T-cell (primary cell): Measurements from ENCODE around the gene WDR37. TPM values are rescaled to one million over a fixed set of nuclear protein-coding genes. Genes with fewer than 3 reads are reported as not detected.
A peak's percentile ranks its signal among the peaks of the same experiment; 100 is the strongest.
"Not testable (repeated sequence)": the region's sequence is repeated elsewhere in the genome, so short reads cannot be mapped to it uniquely, and the experiment has no call there.

Experiments
- ATAC-seq, 4 experiments: fragments of 200-7000 bp in 3 of 4; fragments of 150-1000 bp in 1 of 4; cut with Tn5 transposase; replicated peaks in 1 of 4; 1 replicate in 3 of 4; 2 replicates in 1 of 4; pipeline ENCODE4 v1.10.0; 2021; ENCODE audit warnings: moderate library complexity in 3 of 4, mild to moderate bottlenecking in 2 of 4, moderate number of reproducible peaks in 1 of 4
- CTCF ChIA-PET, 2 donors: fragments of 300-600 bp; sonication (Branson Sonifier 250); formaldehyde crosslinking; loops; one replicate each; lab custom pipeline; 2022; ENCODE audit warnings: antibody characterized with exemption in 2 of 2; lab: Charles Lee
- POLR2A ChIA-PET, 2 donors: fragments of 300-600 bp; sonication (Branson Sonifier 250); formaldehyde crosslinking; loops; one replicate each; lab custom pipeline; 2022; ENCODE audit warnings: antibody characterized with exemption in 2 of 2; lab: Charles Lee
- DNase-seq, 35 experiments: peaks; one replicate each; pipeline versions ENCODE4 v3.0.0 to v3.0.0-alpha.2; 2013 to 2023
- H3K27ac ChIP-seq: one replicate; pipeline ENCODE4 v1.5.1; 2013; ENCODE audit warnings: low read length
- H3K27me3 ChIP-seq, 2 experiments: replicated peaks in 1 of 2; 1 replicate in 1 of 2; 2 replicates in 1 of 2; pipeline versions ENCODE4 v1.6.1 to v1.7.0; 2013; ENCODE audit warnings: low read length in 1 of 2, mixed read lengths in 1 of 2; ENCODE audit not compliant: control insufficient read depth in 2 of 2, insufficient read depth in 2 of 2; ENCODE audit errors: extremely low read depth in 1 of 2
- H3K36me3 ChIP-seq, 2 donors: 1 replicate in 1 of 2; 2 replicates in 1 of 2; pipeline versions ENCODE4 v1.6.1 to v1.7.0; 2013; ENCODE audit warnings: low read length in 1 of 2; ENCODE audit not compliant: control insufficient read depth in 2 of 2, insufficient read depth in 1 of 2; ENCODE audit errors: extremely low read depth in 1 of 2
- H3K4me1 ChIP-seq, 2 experiments: 1 replicate in 1 of 2; 2 replicates in 1 of 2; pipeline versions ENCODE4 v1.6.1 to v1.7.0; 2013; ENCODE audit warnings: low read length in 2 of 2, mixed read lengths in 1 of 2; ENCODE audit not compliant: insufficient read depth in 2 of 2, control insufficient read depth in 1 of 2; ENCODE audit errors: extremely low read depth in 1 of 2
- H3K4me3 ChIP-seq, 2 donors: 1 replicate in 1 of 2; 2 replicates in 1 of 2; pipeline versions ENCODE4 v1.5.1 to v1.7.0; 2013; ENCODE audit warnings: mild to moderate bottlenecking in 2 of 2, low read length in 1 of 2, moderate library complexity in 1 of 2; ENCODE audit not compliant: control insufficient read depth in 1 of 2; ENCODE audit errors: extremely low read depth in 1 of 2
- H3K9me3 ChIP-seq: 2 replicates; pipeline ENCODE4 v1.7.0; 2013
- H3K27ac Mint-ChIP-seq, 2 donors: one replicate each; pipeline ENCODE4 v1.8.0; 2020 to 2021; ENCODE audit warnings: mild to moderate bottlenecking in 2 of 2, mixed read lengths in 2 of 2
- H3K27me3 Mint-ChIP-seq, 2 donors: one replicate each; pipeline ENCODE4 v1.8.0; 2021 to 2022; ENCODE audit warnings: mixed read lengths in 2 of 2
- H3K36me3 Mint-ChIP-seq: one replicate; pipeline ENCODE4 v1.8.0; 2021; ENCODE audit warnings: mixed read lengths
- H3K4me1 Mint-ChIP-seq, 3 donors: one replicate each; pipeline ENCODE4 v1.8.0; 2020 to 2022; ENCODE audit warnings: mixed read lengths in 3 of 3, mild to moderate bottlenecking in 1 of 3
- H3K4me3 Mint-ChIP-seq, 3 donors: one replicate each; pipeline ENCODE4 v1.8.0; 2020 to 2022; ENCODE audit warnings: mild to moderate bottlenecking in 3 of 3, mixed read lengths in 3 of 3, moderate library complexity in 3 of 3
- H3K9me3 Mint-ChIP-seq, 3 donors: one replicate each; pipeline ENCODE4 v1.8.0; 2020 to 2022; ENCODE audit warnings: mixed read lengths in 3 of 3
- WGBS: methylation state at CpG from one replicate; pipeline ENCODE4 v1.1.5; 2013; ENCODE audit warnings: missing lambda C conversion rate; ENCODE audit not compliant: insufficient coverage; 5-methylcytosine and 5-hydroxymethylcytosine counted together
- total RNA-seq, 35 experiments: library from RNA in 6 of 35; stranded (reverse) in 6 of 35; fragments of 120-200 nt in 1 of 35; gene quantifications; one replicate each; pipeline versions ENCODE4 v1.2.1 to v1.2.4 and lab custom pipeline; 2013 to 2026

The WDR37 gene
- total RNA-seq, 5 donors from 2014 or later (not counting 1 experiment from before 2014, with no cell fraction given), result 34.6 to 40.4 (median 37.3) TPM

DNA sequence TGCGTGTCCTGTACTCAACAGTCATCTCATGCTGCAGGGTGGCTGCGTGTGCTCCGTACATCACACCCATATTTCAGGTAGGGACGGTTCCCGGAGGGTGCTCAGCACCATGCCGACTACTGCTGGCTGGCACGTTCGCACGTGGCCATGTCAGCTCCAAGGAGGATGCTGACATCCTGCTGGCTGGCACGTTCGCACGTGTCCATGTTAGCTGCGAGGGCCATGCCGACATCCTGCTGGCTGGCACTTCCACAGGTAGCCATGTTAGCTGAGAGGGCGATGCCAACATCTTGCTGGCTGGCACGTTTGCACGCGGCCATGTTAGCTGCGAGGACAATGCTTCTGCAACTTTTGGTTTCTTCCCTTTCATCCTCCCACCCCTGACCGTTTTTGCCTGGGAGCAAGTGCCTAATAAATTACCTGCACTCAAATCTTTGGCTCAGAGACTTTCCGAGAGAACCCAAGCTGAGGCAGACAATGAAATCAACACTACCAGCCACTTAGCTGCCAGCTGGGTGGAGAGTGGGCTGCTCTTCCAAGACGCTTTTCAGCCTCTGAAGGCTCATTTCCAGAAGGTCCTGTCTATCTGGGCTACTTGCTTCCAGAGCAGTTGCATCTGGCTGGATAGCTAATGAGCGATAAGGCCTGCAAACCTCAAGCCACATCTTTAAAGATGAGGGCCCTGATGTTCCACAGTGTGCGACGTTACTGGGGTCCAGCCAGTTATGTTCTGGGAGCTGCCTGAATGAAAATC, 104.6 kb downstream of the WDR37 start:
- H3K27ac ChIP-seq, result no peak overlapping the region
- H3K27me3 Mint-ChIP-seq, result peaks cover 4% of the 10 kb centered on the region in 2 donors
- H3K9me3 Mint-ChIP-seq, result no peaks in the 10 kb centered on the region
- no peaks in the 10 kb centered on the region for H3K4me1 ChIP-seq
- DNase-seq (peak in 2 of 35 experiments; percentile 1 to 11), ATAC-seq (no peak)
- H3K36me3 Mint-ChIP-seq, result no peaks in the 10 kb centered on the region
- CTCF ChIA-PET, result interaction anchor here in 1 of 2 donors (0.6 kb wide), 1 partner anchor 51 kb away, joined by 3 read pairs; no protein-coding TSS in a partner anchor
- no peak overlapping the region for H3K27ac Mint-ChIP-seq
- peaks cover 0 to 18% of the 10 kb centered on the region in 2 experiments for H3K27me3 ChIP-seq
- H3K4me3 Mint-ChIP-seq, result no peak overlapping the region
- 89% methylated on average over 18 of the region's 25 CpGs for WGBS
- no peaks in the 10 kb centered on the region for H3K9me3 ChIP-seq
- no peaks in the 10 kb centered on the region for H3K4me1 Mint-ChIP-seq
- H3K36me3 ChIP-seq, result no peaks in the 10 kb centered on the region
- POLR2A ChIA-PET, result no interaction called here
- H3K4me3 ChIP-seq, result no peak overlapping the region

DNA sequence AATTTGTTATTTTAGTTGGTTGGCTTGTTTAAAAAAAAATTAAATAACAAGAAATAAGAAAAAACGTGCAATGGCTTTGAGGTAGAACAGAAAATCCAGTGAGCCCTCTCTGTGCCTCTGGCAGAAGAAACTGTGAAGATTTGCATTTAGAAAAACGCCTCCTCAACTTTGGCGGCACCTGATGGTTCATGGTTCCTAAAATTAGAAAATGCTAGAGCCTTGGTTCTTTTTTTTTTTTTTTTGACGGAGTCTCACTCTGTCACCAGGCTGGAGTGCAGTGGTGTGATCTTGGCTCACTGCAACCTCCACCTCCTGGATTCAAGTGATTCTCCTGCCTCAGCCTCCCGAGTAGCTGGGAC, 105.1 kb downstream of the WDR37 start:
- H3K9me3 ChIP-seq, ATAC-seq, H3K4me1 ChIP-seq, H3K27ac Mint-ChIP-seq, H3K4me3 Mint-ChIP-seq, H3K36me3 Mint-ChIP-seq, H3K27ac ChIP-seq, DNase-seq, CTCF ChIA-PET, POLR2A ChIA-PET, H3K36me3 ChIP-seq, H3K4me1 Mint-ChIP-seq, H3K4me3 ChIP-seq, H3K27me3 Mint-ChIP-seq, H3K9me3 Mint-ChIP-seq: not testable (repeated sequence)
- WGBS, result 62% methylated on average over 2 of the region's 5 CpGs
- peaks cover 0 to 19% of the 10 kb centered on the region in 2 experiments for H3K27me3 ChIP-seq

DNA sequence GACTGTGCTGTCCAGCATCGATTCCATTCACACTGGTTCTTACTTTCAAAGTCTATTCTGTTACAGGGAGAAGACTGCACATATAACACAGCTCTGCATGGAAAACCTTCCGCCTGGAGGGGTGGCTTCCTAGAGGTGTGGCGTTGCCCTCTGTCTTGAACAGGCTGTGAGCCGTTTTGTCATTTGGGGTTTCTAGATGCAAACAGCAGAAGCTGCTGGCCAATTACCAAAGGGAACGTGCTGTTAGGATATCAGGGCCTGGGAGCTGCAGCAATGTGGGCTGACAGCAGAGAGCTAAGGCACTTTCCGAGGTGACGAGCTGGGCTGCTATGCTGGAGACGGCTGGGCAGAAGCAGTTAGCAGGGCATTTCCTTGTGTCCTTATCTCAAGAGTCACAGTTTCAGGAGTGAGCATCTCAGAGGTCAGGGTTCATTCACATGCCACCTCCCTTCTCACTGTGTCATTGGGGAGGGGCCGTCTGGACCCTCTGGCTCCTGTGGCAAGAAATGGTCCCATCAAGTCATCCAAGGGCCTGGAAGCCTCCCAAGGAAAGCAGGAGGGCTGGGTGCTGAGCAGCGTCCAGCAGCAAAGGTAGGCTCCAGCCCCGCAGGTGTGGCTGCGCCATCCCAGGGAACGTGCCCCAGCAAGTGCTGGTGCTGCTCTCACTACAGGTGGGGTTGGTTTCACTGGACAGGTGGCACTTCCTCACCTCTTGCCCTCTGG, 106.5 kb downstream of the WDR37 start:
- H3K4me1 Mint-ChIP-seq, result no peaks in the 10 kb centered on the region
- no peak overlapping the region for H3K27ac ChIP-seq
- H3K27me3 ChIP-seq, result peaks cover 0 to 21% of the 10 kb centered on the region in 2 experiments
- no peaks in the 10 kb centered on the region for H3K9me3 ChIP-seq
- no peaks in the 10 kb centered on the region for H3K36me3 ChIP-seq
- POLR2A ChIA-PET, result no interaction called here
- H3K27ac Mint-ChIP-seq, result no peak overlapping the region
- no peaks in the 10 kb centered on the region for H3K9me3 Mint-ChIP-seq
- DNase-seq, result peak in 1 of 35 experiments; percentile 18
- H3K36me3 Mint-ChIP-seq, result no peaks in the 10 kb centered on the region
- CTCF ChIA-PET, result no interaction called here
- H3K4me3 Mint-ChIP-seq, result no peak overlapping the region
- WGBS, result 75% methylated on average over 10 of the region's 13 CpGs
- peaks cover 0 to 8% of the 10 kb centered on the region in 2 donors for H3K27me3 Mint-ChIP-seq
- no peaks in the 10 kb centered on the region for H3K4me1 ChIP-seq
- no peak overlapping the region for H3K4me3 ChIP-seq
- ATAC-seq, result no peak

DNA sequence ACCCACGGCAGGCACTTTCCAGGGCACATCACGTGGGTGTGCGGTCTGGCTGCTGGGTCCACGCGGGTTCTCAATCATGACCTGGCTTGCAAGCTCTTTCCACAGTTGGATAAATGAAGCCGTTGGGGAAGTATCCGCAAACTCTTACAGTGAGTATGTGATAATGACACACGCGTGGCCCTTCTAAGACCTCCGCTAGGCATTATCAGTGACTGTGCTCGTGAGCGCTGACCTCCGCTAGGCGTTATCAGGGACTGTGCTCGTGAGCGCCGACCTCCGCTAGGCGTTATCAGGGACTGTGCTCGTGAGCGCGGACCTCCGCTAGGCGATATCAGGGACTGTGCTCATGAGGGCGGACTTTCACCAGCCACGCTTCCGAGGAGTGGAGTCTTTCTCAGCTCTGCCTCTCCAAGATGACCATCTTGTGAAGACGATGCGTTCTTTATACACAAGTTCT, 107.0 kb downstream of the WDR37 start:
- Mint-ChIP-seq H3K9me3 (no peaks in the 10 kb centered on the region), H3K36me3 (no peaks in the 10 kb centered on the region), H3K27ac (no peak overlapping the region), H3K4me3 (no peak overlapping the region), H3K27me3 (peaks cover 2 to 8% of the 10 kb centered on the region in 2 donors), H3K4me1 (no peaks in the 10 kb centered on the region)
- 91% methylated on average over 27 of the region's 29 CpGs for WGBS
- peaks cover 0 to 16% of the 10 kb centered on the region in 2 experiments for H3K27me3 ChIP-seq
- H3K36me3 ChIP-seq, result no peaks in the 10 kb centered on the region
- ChIA-PET POLR2A (no interaction called here), CTCF (no interaction called here)
- H3K4me1 ChIP-seq, result no peaks in the 10 kb centered on the region
- no peaks in the 10 kb centered on the region for H3K9me3 ChIP-seq
- ATAC-seq, result no peak
- no peak overlapping the region for H3K27ac ChIP-seq
- DNase-seq, result peak in 1 of 35 experiments; percentile 2
- no peak overlapping the region for H3K4me3 ChIP-seq

DNA sequence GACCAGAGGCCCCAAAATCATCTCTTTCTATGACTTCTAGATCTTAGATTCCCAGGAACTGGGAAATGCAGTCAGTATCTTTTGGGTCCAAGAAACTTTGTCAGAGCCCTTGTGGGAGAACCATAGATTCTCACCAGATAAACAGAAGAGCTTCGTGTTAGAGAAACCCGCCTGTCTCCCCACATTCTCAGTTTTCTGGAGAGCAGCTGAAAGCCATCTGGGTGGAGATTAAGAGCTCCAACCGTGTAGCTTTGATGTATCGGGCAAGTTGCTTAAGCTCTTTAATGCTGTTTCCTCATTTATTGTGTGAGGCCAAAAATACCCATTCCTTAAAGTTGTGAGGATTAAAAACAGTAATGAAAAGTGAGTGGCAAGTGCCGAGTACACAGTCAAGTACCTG, 107.6 kb downstream of the WDR37 start:
- no peaks in the 10 kb centered on the region for H3K9me3 ChIP-seq

DNA sequence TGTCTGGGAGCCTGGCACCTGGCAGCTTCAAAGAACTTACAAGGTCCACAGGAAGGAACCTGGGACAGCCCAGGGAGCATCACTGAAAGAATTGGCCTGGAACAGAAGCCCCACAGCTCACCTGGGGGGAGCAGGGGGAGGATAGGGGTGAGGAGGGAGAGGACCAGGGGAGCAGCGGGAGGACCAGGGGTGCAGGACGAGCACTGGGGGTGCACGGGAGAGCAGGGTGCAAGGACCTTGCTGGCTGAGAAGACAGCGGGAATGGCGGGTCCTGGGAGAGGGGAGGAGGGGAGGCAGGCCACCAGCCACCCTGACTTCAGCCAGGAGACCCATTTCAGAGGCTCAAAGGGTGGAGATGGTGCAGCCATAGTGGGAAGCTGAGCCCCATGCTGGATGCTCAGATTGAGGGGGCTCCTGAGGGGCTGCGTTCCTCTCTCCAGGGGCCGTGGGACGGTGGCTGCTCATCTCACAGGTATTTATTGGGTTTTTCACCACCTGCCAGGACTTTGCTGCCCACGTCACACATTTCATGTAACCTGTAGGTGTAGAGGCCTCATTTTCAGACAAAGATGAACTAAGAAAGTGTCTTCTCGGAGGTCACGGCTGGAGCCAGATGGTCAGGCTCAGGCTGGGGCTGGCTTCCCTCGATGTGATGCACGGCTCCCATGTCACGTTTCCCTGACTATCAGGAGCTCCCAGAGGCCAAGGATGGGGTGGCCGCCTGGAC, 110.1 kb downstream of the WDR37 start:
- 89% methylated on average over 10 of the region's 15 CpGs for WGBS
- Mint-ChIP-seq H3K9me3 (no peaks in the 10 kb centered on the region), H3K4me1 (no peaks in the 10 kb centered on the region), H3K27ac (no peak overlapping the region), H3K27me3 (peaks cover 5 to 8% of the 10 kb centered on the region in 2 donors), H3K4me3 (no peak overlapping the region), H3K36me3 (no peaks in the 10 kb centered on the region)
- no peak overlapping the region for H3K27ac ChIP-seq
- ChIA-PET POLR2A (no interaction called here), CTCF (no interaction called here)
- DNase-seq (no peak), ATAC-seq (no peak)
- no peaks in the 10 kb centered on the region for H3K36me3 ChIP-seq
- no peaks in the 10 kb centered on the region for H3K4me1 ChIP-seq
- peaks cover 0 to 36% of the 10 kb centered on the region in 2 experiments for H3K27me3 ChIP-seq
- no peak overlapping the region for H3K4me3 ChIP-seq
- H3K9me3 ChIP-seq, result no peaks in the 10 kb centered on the region

More for the DNA sequence above, 107.6 kb downstream of the WDR37 start:
- no peak for DNase-seq
- H3K4me1 ChIP-seq, result no peaks in the 10 kb centered on the region
- Mint-ChIP-seq H3K27ac (no peak overlapping the region), H3K36me3 (no peaks in the 10 kb centered on the region), H3K27me3 (peaks cover 2 to 8% of the 10 kb centered on the region in 2 donors), H3K4me3 (no peak overlapping the region), H3K4me1 (no peaks in the 10 kb centered on the region), H3K9me3 (no peaks in the 10 kb centered on the region)
- POLR2A ChIA-PET, result no interaction called here
- 70% methylated on average over 2 of the region's 5 CpGs for WGBS
- H3K36me3 ChIP-seq, result no peaks in the 10 kb centered on the region
- no peak overlapping the region for H3K27ac ChIP-seq
- CTCF ChIA-PET, result no interaction called here
- H3K4me3 ChIP-seq, result no peak overlapping the region
- ATAC-seq, result no peak
- H3K27me3 ChIP-seq, result peaks cover 0 to 18% of the 10 kb centered on the region in 2 experiments
